Measurements from ENCODE around the gene UPF1.

DNA sequence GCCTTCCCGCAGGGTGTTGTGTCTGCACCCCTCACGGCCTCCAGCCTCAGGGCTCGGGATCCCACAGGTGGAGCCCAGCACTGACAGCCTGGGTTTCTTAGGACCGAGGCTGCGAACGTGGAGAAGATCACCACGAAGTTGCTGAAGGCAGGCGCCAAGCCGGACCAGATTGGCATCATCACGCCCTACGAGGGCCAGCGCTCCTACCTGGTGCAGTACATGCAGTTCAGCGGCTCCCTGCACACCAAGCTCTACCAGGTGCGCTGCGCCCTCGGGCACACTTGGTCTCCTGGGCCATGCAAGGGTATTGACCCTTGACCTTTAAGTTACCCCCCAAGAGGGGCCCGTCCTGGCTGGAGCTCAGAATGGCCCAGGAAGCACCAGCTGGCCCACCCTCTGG lies 29.0 kb downstream of the UPF1 start:
- TF ChIP-seq, protein P1, sequence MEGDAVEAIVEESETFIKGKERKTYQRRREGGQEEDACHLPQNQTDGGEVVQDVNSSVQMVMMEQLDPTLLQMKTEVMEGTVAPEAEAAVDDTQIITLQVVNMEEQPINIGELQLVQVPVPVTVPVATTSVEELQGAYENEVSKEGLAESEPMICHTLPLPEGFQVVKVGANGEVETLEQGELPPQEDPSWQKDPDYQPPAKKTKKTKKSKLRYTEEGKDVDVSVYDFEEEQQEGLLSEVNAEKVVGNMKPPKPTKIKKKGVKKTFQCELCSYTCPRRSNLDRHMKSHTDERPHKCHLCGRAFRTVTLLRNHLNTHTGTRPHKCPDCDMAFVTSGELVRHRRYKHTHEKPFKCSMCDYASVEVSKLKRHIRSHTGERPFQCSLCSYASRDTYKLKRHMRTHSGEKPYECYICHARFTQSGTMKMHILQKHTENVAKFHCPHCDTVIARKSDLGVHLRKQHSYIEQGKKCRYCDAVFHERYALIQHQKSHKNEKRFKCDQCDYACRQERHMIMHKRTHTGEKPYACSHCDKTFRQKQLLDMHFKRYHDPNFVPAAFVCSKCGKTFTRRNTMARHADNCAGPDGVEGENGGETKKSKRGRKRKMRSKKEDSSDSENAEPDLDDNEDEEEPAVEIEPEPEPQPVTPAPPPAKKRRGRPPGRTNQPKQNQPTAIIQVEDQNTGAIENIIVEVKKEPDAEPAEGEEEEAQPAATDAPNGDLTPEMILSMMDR (IDR thresholded peaks at IDR 0.05) = no peak
- TF ChIP-seq POLR2A (IDR thresholded peaks at IDR 0.05) = no peak

Data from heart left ventricle (tissue), 13 donors.